ENCODE data around the gene TMEM52.

DNA sequence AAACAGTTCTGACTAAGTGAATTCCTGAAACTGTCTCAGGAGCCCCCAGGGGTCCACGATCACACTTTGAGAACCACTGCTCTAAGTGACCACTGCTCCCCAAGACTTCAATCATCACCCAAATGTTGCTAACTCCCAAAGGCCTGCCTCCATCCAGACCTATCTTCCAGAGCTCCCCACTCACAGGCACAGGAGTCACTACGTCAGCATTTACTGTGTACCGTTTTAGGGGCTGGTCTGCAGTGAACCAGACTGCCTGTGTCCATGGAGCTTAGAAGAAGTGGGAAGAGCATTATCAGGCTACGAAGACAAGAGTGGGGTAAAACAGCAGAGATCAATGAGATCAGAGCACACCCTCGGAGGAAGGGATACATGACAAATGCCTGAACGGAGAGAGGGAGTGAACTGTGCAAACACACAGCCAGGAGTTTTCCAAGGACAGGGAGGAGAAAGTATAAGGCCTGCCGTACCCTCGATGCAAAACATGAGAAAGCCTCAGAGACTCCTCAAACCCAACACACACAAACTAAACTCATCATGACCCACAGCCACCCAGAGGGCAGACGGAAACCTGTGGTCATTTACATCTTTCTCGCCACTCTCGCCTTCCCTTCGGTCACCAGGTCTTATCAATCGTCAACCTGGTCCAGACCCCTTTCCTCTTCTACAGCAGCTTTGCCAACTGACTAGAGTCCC, 38.3 kb downstream of the TMEM52 start:
- TF ChIP-seq ZNF747 (tag by site-specific recombination; IDR thresholded peaks at IDR 0.05) (no peak), HOXD13 (CRISPR knock-in tag; IDR thresholded peaks at IDR 0.05; ENCODE audit: borderline replicate concordance) (no peak), ZNF530 (tag by site-specific recombination; IDR thresholded peaks at IDR 0.05; ENCODE audit: low read depth) (no peak)
- TF ChIP-seq, protein P1, sequence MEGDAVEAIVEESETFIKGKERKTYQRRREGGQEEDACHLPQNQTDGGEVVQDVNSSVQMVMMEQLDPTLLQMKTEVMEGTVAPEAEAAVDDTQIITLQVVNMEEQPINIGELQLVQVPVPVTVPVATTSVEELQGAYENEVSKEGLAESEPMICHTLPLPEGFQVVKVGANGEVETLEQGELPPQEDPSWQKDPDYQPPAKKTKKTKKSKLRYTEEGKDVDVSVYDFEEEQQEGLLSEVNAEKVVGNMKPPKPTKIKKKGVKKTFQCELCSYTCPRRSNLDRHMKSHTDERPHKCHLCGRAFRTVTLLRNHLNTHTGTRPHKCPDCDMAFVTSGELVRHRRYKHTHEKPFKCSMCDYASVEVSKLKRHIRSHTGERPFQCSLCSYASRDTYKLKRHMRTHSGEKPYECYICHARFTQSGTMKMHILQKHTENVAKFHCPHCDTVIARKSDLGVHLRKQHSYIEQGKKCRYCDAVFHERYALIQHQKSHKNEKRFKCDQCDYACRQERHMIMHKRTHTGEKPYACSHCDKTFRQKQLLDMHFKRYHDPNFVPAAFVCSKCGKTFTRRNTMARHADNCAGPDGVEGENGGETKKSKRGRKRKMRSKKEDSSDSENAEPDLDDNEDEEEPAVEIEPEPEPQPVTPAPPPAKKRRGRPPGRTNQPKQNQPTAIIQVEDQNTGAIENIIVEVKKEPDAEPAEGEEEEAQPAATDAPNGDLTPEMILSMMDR (tag by site-specific recombination; IDR thresholded peaks at IDR 0.05): no peak
